K562 (cell line): Measurements from ENCODE around the gene FXYD1. TPM values are rescaled to one million over a fixed set of nuclear protein-coding genes. Genes with fewer than 3 reads are reported as not detected.

Source experiments
- CC2D1A ChIP-seq: fragments of 450-650 bp; IDR thresholded peaks from 2 replicates; pipeline ENCODE4 v1.6.1; 2017; ENCODE audit warnings: mild to moderate bottlenecking
- FUS ChIP-seq: fragments of 200-400 bp; formaldehyde crosslinking; optimal IDR thresholded peaks from 2 replicates; pipeline ENCODE3; 2017; ENCODE audit warnings: low read depth, low read length
- GATAD2B ChIP-seq: fragments of 450-650 bp; IDR thresholded peaks from 2 replicates; pipeline ENCODE4 v1.6.1; 2017; ENCODE audit warnings: mild to moderate bottlenecking, borderline replicate concordance
- KLF13 ChIP-seq: fragments of 450-650 bp; IDR thresholded peaks from 2 replicates; pipeline ENCODE4 v1.6.1; 2016; ENCODE audit warnings: missing genetic modification characterization, low read depth, mild to moderate bottlenecking, missing compliant biosample characterization, moderate library complexity, borderline replicate concordance
- MAZ ChIP-seq, 2 experiments: fragments of 450-650 bp in 1 of 2; sonication (generic) in 1 of 2; formaldehyde crosslinking; IDR thresholded peaks in 1 of 2; conservative IDR thresholded peaks in 1 of 2; 2 replicates each; pipeline versions ENCODE4 v1.4.0 to v1.5.0; 2020; ENCODE audit warnings: mild to moderate bottlenecking in 1 of 2, missing genetic modification reagents in 1 of 2
- RCOR1 ChIP-seq, 2 experiments: IDR thresholded peaks; 2 replicates each; pipeline ENCODE4 v1.6.1; 2012; ENCODE audit warnings: low read depth in 2 of 2, low read length in 2 of 2, borderline replicate concordance in 1 of 2, improper control_type of control experiment in 1 of 2
- REST ChIP-seq, 2 experiments: fragments of 450-650 bp; formaldehyde crosslinking in 1 of 2; IDR thresholded peaks; 2 replicates each; pipeline versions ENCODE4 v1.4.0 to v1.6.1; 2014 to 2020; ENCODE audit warnings: mild to moderate bottlenecking in 2 of 2, borderline replicate concordance in 1 of 2, low read depth in 1 of 2
- RFX7 ChIP-seq: fragments of 250-450 bp; sonication (Bioruptor Pico); IDR thresholded peaks from 2 replicates; pipeline ENCODE4 v1.5.1; 2021; ENCODE audit warnings: mild to moderate bottlenecking
- SIX5 ChIP-seq, 2 experiments: IDR thresholded peaks; 2 replicates each; pipeline ENCODE4 v1.6.1; 2011; ENCODE audit warnings: low read length in 2 of 2, borderline replicate concordance in 1 of 2, low read depth in 1 of 2, mild to moderate bottlenecking in 1 of 2, moderate library complexity in 1 of 2; ENCODE audit not compliant: insufficient read depth in 1 of 2
- STAG1 ChIP-seq: sonication (generic); formaldehyde crosslinking; IDR thresholded peaks from 2 replicates; pipeline ENCODE4 v1.5.0; 2020; ENCODE audit warnings: missing genetic modification reagents, borderline replicate concordance
- WHSC1 ChIP-seq: IDR thresholded peaks from one replicate; pipeline ENCODE4 v1.6.1; 2012; ENCODE audit warnings: low read length, control low read depth, inconsistent platforms
- ZBTB7A ChIP-seq: IDR thresholded peaks from 2 replicates; pipeline ENCODE4 v1.6.1; 2011; ENCODE audit warnings: low read depth, mild to moderate bottlenecking, low read length, moderate library complexity, borderline replicate concordance; ENCODE audit not compliant: control insufficient read depth
- ZNF212 ChIP-seq: fragments of 450-650 bp; formaldehyde crosslinking; IDR thresholded peaks from 2 replicates; pipeline ENCODE4 v1.4.0; 2020; ENCODE audit warnings: mild to moderate bottlenecking
- polyA plus RNA-seq, 8 experiments: library from polyadenylated mRNA; depleted of rRNA in 4 of 8; stranded (reverse) in 5 of 8; unstranded in 3 of 8; fragments of >200 nt; fragmentation: Nextera tagmentation in 2 of 8; fragmentation: Illumina TruSeq in 1 of 8; extraction: Ambion mirVana in 2 of 8; extraction: Trizol in 1 of 8; gene quantifications; 2 replicates each; pipeline versions ENCODE4 v1.2.1 to v1.2.3, GENCODE V29; 2011 to 2014; ENCODE audit warnings: inconsistent platforms in 1 of 8, missing spikeins in 1 of 8
- total RNA-seq, 7 experiments: library from RNA; depleted of rRNA in 6 of 7; stranded (reverse); fragments of >200 nt in 6 of 7; fragmentation: Illumina TruSeq in 2 of 7; extraction: Trizol in 2 of 7; gene quantifications; 2 replicates each; pipeline versions ENCODE4 v1.2.1 to v1.2.3, GENCODE V29; 2011 to 2021; ENCODE audit warnings: low replicate concordance in 1 of 7
- TF ChIP-seq, protein P1 (sequence below): fragments of 200-800 bp; sonication (Bioruptor generic); IDR thresholded peaks from 2 replicates; pipeline ENCODE4 v1.6.1; 2017; ENCODE audit warnings: missing genetic modification characterization, missing compliant biosample characterization

Gene FXYD1
- total and polyA plus RNA-seq, 9 of the 15 experiments (the other 6 are each of a cell fraction or from before 2014, with no cell fraction given), result 0.40 to 3.2 (median 1.8) TPM; not detected in 3

DNA sequence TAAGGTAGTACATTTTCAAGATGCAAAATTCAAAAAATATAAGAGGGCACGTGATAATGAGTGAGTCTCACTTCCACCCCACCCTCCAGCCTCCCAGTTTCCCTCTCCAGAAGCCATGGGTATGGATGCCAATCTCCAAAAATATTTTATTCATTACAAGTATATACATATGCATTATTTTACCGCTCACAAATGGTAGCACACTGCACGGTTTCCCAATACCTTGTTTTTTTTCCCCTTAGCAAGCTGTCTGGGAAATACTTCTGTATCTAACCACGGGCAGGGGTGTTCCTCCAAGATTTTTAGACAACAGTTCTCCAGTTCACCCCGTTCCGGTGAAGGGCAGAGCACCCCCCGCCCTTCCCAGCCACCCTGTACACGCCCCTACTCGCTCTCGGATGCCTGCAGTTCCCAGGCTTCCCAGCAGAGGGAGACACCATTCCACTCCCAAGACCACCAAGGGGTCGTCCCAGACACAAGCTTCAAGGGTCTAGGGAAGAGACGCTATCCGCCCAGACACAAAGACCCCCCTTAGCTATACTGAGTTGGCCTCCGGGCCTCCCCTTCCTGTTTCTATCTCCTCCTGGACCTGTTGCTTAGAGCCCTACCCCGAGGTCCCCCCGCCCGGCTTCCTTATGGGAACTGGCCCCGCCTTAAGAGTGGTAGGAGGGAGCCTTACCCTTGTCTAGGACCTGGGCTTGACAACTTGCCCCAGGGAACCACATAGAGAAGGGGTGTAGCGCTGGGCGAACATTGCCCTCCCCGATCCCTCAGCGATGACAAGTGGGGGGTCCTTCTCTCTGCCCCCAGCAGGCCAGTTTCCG is 24.1 kb upstream of the FXYD1 start (continued):
- TF ChIP-seq REST (IDR thresholded peaks at IDR 0.05; ENCODE audit: borderline replicate concordance) (peak; percentile 54; the same call in 1 of the 2 replicates), REST (CRISPR knock-in tag; IDR thresholded peaks at IDR 0.05; ENCODE audit: low read depth) (no peak), FUS (no peak), ZNF212 (CRISPR knock-in tag) (no peak), WHSC1 (no peak), GATAD2B (no peak), ZBTB7A (peak; percentile 100), SIX5 (IDR thresholded peaks at IDR 0.05; ENCODE audit: borderline replicate concordance in 1 of 2, insufficient read depth in 1 of 2, low read depth in 1 of 2, low read length in 2 of 2) (no peak), MAZ (CRISPR knock-in tag; conservative IDR thresholded peaks at IDR 0.05 in 1 of 2, IDR thresholded peaks at IDR 0.05 in 1 of 2) (peak in 1 of 2 experiments; percentile 70; a peak in 2 of 4 replicates), RCOR1 (IDR thresholded peaks at IDR 0.05; ENCODE audit: borderline replicate concordance in 1 of 2, low read depth in 2 of 2, low read length in 2 of 2) (peak in 1 of 2 experiments; percentile 19; a peak in 1 of 4 replicates), STAG1 (CRISPR knock-in tag) (0 out of 2 replicates have a peak, but pooled peaks have one; percentile 18), RFX7 (no peak), CC2D1A (peak; percentile 61; the same call in 1 of the 2 replicates), KLF13 (0 out of 2 replicates have a peak, but pooled peaks have one; percentile 41)
- TF ChIP-seq, protein P1, sequence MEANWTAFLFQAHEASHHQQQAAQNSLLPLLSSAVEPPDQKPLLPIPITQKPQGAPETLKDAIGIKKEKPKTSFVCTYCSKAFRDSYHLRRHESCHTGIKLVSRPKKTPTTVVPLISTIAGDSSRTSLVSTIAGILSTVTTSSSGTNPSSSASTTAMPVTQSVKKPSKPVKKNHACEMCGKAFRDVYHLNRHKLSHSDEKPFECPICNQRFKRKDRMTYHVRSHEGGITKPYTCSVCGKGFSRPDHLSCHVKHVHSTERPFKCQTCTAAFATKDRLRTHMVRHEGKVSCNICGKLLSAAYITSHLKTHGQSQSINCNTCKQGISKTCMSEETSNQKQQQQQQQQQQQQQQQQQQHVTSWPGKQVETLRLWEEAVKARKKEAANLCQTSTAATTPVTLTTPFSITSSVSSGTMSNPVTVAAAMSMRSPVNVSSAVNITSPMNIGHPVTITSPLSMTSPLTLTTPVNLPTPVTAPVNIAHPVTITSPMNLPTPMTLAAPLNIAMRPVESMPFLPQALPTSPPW (CRISPR knock-in tag), result peak; percentile 79
